HUES64 (cell line): ENCODE data around the gene SDK1.

Experiments
- H3K27ac ChIP-seq: 2 replicates; pipeline ENCODE4 v1.7.0; 2013; ENCODE audit warnings: low read depth, low read length, inconsistent platforms
- H3K27me3 ChIP-seq: 2 replicates; pipeline ENCODE4 v1.6.1; 2013; ENCODE audit warnings: mild to moderate bottlenecking, low read length; ENCODE audit not compliant: insufficient read depth
- H3K36me3 ChIP-seq: 2 replicates; pipeline ENCODE4 v1.6.1; 2013; ENCODE audit warnings: mild to moderate bottlenecking, low read length; ENCODE audit not compliant: insufficient read depth
- H3K4me1 ChIP-seq: 2 replicates; pipeline ENCODE4 v1.6.1; 2013; ENCODE audit warnings: mild to moderate bottlenecking, low read length, moderate library complexity; ENCODE audit not compliant: insufficient read depth
- H3K4me3 ChIP-seq: 2 replicates; pipeline ENCODE4 v1.5.1; 2013; ENCODE audit warnings: mild to moderate bottlenecking, low read length, moderate library complexity
- H3K9ac ChIP-seq: 2 replicates; pipeline ENCODE4 v1.6.1; 2013; ENCODE audit warnings: mild to moderate bottlenecking, low read depth, low read length
- H3K9me3 ChIP-seq: 2 replicates; pipeline ENCODE4 v1.6.1; 2013; ENCODE audit warnings: low read depth, low read length; ENCODE audit not compliant: insufficient read depth
- WGBS: fragments of 150-250, 120-280 bp; methylation state at CpG from one replicate; pipeline ENCODE4 v1.1.7; 2013; ENCODE audit warnings: missing lambda C conversion rate; 5-methylcytosine and 5-hydroxymethylcytosine counted together

SDK1 gene

DNA sequence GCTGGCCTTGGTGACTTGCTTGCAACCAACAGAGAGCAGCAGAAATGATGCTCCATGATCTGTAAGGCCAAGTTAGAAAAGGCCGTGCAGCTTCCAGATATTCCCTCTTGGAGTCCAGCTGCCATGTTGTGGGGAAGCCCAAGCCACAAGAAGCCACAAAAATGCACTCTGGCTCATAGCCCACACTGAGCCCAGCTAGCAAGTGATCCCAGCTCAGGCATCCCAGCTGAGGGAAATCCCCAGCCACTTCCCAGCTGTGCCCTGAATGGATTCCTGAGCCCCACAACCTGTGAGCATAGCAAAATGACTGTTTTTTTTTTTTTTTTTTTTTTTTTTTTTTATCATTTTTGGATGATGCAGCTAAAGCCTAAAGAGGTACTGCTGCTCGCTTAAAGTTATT, 11.1 kb upstream of the SDK1 start:
- Histone ChIP-seq H3K27ac (no peak overlapping the region), H3K27me3 (no peaks in the 10 kb centered on the region), H3K9ac (no peak overlapping the region), H3K36me3 (no peaks in the 10 kb centered on the region), H3K4me1 (no peaks in the 10 kb centered on the region), H3K4me3 (no peak overlapping the region), H3K9me3 (peaks cover 3% of the 10 kb centered on the region; the same call in 1 of the 2 replicates)
- 88% methylated on average over 1 of the region's 2 CpGs for WGBS

DNA sequence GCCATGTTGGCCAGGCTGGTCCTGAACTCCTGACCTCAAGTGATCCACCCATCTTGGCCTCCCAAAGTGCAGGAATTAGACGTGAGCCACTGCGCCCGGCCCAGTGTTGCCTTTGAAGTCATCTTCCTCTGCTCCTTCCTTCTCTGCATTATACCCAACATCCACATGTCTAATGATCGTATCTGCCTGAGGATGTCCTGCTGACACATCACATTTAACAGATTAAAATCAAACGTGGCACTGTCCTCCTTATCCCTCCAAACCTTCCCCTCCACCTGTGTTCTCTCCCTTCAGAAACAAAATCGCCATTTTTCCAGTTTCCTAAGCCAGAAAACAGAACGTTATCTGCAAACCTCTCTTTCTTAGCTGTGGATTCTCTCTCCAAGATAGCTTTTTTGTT, 8.4 kb upstream of the SDK1 start:
- 83% methylated on average over 7 of the region's 7 CpGs for WGBS
- Histone ChIP-seq H3K27ac (no peak overlapping the region), H3K27me3 (no peaks in the 10 kb centered on the region), H3K4me3 (no peak overlapping the region), H3K36me3 (no peaks in the 10 kb centered on the region), H3K9me3 (no peaks in the 10 kb centered on the region), H3K4me1 (0 out of 2 replicates have a peak, but pooled peaks cover 4% of the 10 kb centered on the region), H3K9ac (no peak overlapping the region)

GRCh38 chr7:3294432-3295100, 6.5 kb upstream of the SDK1 start:
- no peaks in the 10 kb centered on the region for H3K36me3 ChIP-seq
- no peaks in the 10 kb centered on the region for H3K9me3 ChIP-seq
- H3K4me3 ChIP-seq, result no peak overlapping the region
- WGBS, result 90% methylated on average over 9 of the region's 10 CpGs
- 0 out of 2 replicates have a peak, but pooled peaks cover 4% of the 10 kb centered on the region for H3K4me1 ChIP-seq
- no peak overlapping the region for H3K27ac ChIP-seq
- H3K27me3 ChIP-seq, result peaks cover 6% of the 10 kb centered on the region; the same call in 1 of the 2 replicates
- H3K9ac ChIP-seq, result no peak overlapping the region

- 71% methylated on average over 8 of the region's 8 CpGs for WGBS
- Histone ChIP-seq H3K4me1 (0 out of 2 replicates have a peak, but pooled peaks cover 7% of the 10 kb centered on the region), H3K27me3 (peaks cover 22% of the 10 kb centered on the region), H3K36me3 (no peaks in the 10 kb centered on the region), H3K4me3 (no peak overlapping the region), H3K9ac (no peak overlapping the region), H3K27ac (no peak overlapping the region), H3K9me3 (no peaks in the 10 kb centered on the region)
These were observed 3.8 kb upstream of the SDK1 start for GRCh38 chr7:3297105-3297819.

DNA sequence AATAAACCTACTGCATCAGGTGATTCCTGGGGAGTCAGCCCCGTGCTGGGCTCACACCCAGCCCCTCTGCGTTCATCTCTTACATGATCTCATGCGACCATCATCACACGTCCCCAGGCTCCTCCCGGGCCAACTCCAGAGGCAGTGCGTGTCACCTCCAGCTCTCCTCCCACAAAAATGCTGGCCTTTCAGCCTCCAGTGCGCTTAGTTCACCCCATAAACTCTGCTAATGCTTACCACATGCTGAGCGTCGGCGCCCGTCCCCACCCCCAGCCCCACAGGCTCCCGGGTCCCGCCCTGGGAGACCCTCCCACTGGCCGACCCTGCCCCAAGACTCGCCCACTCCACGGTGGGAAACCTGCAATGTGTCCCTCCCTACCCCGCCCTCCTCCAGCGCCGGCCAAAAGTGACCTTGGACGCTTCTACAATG, 816 bp upstream of the SDK1 start:
- H3K4me3 ChIP-seq, result peak overlapping the region; percentile 68
- H3K27ac ChIP-seq, result no peak overlapping the region
- 0 out of 2 replicates have a peak, but pooled peaks cover 7% of the 10 kb centered on the region for H3K4me1 ChIP-seq
- no peaks in the 10 kb centered on the region for H3K36me3 ChIP-seq
- peaks cover 37% of the 10 kb centered on the region for H3K27me3 ChIP-seq
- WGBS, result 4% methylated on average over 20 of the region's 20 CpGs
- H3K9ac ChIP-seq, result peak overlapping the region; percentile 60; the same call in 1 of the 2 replicates
- H3K9me3 ChIP-seq, result no peaks in the 10 kb centered on the region

- Histone ChIP-seq H3K27ac (no peak overlapping the region), H3K9me3 (no peaks in the 10 kb centered on the region), H3K9ac (no peak overlapping the region), H3K4me1 (0 out of 2 replicates have a peak, but pooled peaks cover 7% of the 10 kb centered on the region), H3K27me3 (peaks cover 37% of the 10 kb centered on the region), H3K36me3 (no peaks in the 10 kb centered on the region), H3K4me3 (peak overlapping the region; percentile 55)
- WGBS, result under 1% methylated on average over 56 of the region's 56 CpGs
These were observed 338 bp downstream of the SDK1 start for GRCh38 chr7:3301449-3301731.

GRCh38 chr7:3301831-3302618, 973 bp downstream of the SDK1 start:
- H3K9ac ChIP-seq, result no peak overlapping the region; the same call in 1 of the 2 replicates
- peak overlapping the region; percentile 72 for H3K4me3 ChIP-seq
- no peak overlapping the region for H3K27ac ChIP-seq
- under 1% methylated on average over 45 of the region's 45 CpGs for WGBS
- 0 out of 2 replicates have a peak, but pooled peaks cover 6% of the 10 kb centered on the region for H3K4me1 ChIP-seq
- peaks cover 37% of the 10 kb centered on the region for H3K27me3 ChIP-seq
- H3K9me3 ChIP-seq, result no peaks in the 10 kb centered on the region
- H3K36me3 ChIP-seq, result no peaks in the 10 kb centered on the region

GRCh38 chr7:3302681-3303320, 1.7 kb downstream of the SDK1 start:
- no peak overlapping the region for H3K27ac ChIP-seq
- no peaks in the 10 kb centered on the region for H3K36me3 ChIP-seq
- H3K9me3 ChIP-seq, result no peaks in the 10 kb centered on the region
- 0 out of 2 replicates have a peak, but pooled peaks cover 3% of the 10 kb centered on the region for H3K4me1 ChIP-seq
- peaks cover 37% of the 10 kb centered on the region for H3K27me3 ChIP-seq
- WGBS, result 74% methylated on average over 7 of the region's 7 CpGs
- H3K4me3 ChIP-seq, result peak overlapping the region; percentile 72
- H3K9ac ChIP-seq, result no peak overlapping the region

GRCh38 chr7:3304131-3304530, 3.1 kb downstream of the SDK1 start:
- Histone ChIP-seq H3K9ac (no peak overlapping the region), H3K9me3 (no peaks in the 10 kb centered on the region)

DNA sequence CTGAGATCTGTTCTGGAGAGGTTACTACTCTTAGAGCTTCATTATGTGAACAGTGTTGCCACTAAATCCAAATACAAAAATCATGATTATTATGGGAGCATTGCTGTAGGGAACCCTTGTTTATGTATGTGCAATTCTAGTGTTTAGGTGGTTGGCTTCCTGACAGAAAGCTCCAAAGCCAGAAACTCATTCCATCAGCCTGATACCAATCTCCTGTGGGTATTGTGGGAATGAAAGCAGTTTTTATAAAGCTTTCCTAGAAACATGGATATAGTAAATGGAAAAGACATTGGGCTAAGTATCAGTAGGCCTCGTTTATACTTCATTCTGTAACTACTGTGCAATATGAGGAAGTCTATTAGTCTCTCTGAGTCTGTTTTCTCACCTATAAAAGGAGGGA, 6.4 kb downstream of the SDK1 start:
- Histone ChIP-seq H3K9me3 (no peaks in the 10 kb centered on the region), H3K27me3 (peaks cover 13% of the 10 kb centered on the region), H3K36me3 (no peaks in the 10 kb centered on the region), H3K4me3 (no peak overlapping the region), H3K27ac (no peak overlapping the region), H3K4me1 (no peaks in the 10 kb centered on the region), H3K9ac (no peak overlapping the region)
- 89% methylated on average over 1 of the region's 1 CpG for WGBS

More at GRCh38 chr7:3304131-3304530, 3.1 kb downstream of the SDK1 start:
- Histone ChIP-seq H3K4me3 (no peak overlapping the region), H3K27ac (no peak overlapping the region), H3K4me1 (0 out of 2 replicates have a peak, but pooled peaks cover 3% of the 10 kb centered on the region), H3K27me3 (peaks cover 33% of the 10 kb centered on the region), H3K36me3 (no peaks in the 10 kb centered on the region)
- 87% methylated on average over 4 of the region's 4 CpGs for WGBS
